ENCODE results near the gene MACROH2A1.

Gene MACROH2A1

DNA sequence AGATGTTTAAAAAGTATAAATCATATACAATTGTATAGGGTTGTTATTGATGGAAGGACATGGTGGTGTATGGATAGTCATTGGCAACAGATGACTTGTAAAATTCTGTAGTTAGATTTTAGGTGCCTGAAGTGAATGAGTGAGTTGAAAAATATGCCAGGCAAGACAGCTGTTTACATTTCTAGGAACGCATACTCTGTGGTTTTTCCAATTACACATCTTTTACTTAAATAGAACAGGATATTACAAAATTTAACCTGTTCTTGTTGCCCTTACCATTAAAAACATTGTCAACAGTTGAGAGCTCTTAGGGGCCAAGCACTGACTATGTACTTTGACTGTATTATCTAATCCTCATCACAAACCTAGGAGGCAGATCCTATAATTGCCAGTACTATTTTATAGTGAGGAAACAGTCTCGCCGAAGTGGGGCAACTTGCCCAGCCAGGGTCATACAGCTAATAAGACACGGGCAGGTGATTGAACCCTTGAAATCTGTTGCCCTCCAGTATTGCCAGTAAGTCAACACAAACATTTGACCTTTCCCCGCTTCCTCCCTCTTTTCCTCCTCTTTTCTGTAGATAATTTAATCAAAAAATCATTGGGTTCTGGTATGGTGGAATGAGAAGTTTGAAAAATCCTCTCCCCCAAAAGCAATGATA is 88.6 kb downstream of the MACROH2A1 start:
- DNase-seq = no peak

DNA sequence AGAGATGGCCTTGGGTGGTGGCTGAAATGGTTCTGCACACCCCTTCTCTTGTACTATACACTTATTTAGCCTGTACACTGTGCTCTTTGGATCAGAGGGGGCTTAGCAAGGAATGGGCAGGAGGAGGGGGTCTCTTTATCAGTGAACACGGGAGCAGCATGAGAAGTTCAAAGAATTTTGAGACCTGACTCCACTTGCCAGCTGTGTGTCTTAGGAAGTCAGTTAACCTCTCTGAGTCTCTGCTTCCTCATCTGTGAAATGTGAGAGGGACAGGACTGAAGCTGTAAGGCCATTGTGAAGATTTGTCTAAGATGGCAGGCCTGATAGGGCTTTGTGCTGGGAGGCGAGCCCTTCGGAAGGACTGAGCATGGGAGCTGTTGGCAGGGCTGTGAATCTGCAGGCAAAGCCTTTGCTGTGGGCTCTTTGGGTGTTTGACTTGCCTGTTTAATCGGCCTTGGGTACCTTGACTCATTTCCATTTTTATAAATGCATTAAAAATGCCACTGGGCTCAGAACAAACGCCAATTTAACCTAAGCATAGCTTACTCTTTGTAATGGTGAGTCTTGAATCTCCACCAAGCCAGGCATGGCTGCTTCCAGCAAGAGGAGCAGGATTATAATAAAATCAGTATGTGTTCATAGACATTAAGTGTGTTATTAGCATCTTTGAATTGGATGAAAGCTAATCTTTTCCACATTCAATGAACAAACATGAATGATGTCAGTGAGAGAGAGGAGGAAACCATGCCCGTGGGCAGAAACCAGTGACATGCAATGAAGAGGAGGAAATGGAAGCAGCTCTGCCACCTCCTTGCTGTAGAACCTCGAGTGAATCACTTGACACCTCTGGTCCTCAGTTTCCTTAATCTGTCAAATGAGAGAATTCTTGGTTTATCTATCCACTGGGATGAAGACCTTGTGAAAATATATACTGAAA is 89.4 kb downstream of the MACROH2A1 start:
- DNase-seq = no peak

DNA sequence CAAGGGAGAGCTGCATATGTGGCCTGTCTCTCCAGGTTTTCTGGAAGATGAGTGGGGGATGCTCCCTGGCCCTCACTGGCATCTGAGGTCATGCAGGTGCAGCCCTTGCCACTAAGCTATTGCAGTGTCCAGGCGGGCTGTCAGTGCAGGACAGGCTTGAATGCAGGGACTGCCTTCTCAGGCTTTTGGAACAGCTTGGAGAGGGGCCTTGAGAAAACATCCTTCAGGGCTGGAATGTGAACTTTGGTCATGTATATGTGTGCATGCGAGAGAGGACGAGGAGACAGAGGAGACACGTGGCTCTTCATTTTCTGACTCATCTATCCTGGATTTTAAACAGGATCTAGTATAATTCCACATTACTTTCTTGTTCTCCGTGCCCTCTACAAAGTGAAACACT is 90.3 kb downstream of the MACROH2A1 start:
- DNase-seq = no peak

DNA sequence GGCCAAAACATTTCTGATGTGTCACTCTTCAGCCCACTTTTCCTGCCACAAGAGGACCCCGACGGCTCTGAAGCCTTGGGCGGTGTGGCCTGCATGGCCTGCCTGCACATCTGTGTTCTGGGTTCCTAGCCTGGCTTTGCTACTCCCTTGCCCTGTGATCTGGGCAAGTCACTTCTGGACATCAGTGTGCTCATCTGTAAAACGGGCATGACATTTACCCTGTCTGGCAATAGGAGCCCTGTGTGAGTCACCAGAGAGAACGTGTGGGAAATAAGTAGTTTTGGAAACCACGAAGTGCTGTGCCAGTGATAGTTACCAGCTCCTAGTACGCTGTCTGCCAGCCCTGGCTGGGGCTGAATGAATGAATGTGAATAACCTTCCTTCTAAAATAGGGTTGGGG is 90.8 kb downstream of the MACROH2A1 start:
- no peak for DNase-seq

DNA sequence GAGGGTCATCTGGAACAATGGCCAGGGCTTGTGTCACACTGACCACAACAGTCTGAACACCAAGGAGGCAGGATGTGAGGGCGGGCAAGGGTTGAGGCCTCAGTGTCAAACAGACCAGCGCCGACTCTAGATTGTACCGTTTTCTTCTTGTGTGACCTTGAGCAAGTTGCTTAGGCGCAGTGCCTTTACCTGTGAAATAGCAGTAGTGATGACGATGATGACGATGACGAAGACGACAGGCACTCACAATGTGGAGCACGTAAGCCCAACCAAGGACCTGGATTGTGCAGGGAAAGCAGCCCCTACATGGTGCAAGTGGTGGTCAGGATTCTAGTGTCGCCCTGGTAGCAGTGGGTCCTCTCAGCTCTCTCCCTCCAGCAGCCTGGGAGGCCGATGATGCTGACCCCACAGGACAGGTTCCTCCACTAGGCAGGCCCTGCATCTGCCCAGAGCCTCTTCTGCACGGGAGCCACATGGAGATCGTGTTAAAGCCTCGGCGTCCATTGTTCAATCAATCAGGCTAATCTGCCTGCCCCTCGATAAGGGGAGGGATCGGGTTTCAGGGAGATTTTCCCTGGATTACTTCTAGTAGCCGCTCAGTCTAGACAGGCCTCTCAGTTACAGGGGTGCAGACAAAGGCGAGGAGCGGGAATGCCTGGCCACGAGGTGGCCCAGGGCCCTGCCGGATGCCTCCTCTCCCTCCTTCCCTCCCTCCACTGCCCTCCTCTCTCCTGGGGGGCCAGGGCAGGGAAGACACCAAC is 91.7 kb downstream of the MACROH2A1 start:
- DNase-seq = no peak

DNA sequence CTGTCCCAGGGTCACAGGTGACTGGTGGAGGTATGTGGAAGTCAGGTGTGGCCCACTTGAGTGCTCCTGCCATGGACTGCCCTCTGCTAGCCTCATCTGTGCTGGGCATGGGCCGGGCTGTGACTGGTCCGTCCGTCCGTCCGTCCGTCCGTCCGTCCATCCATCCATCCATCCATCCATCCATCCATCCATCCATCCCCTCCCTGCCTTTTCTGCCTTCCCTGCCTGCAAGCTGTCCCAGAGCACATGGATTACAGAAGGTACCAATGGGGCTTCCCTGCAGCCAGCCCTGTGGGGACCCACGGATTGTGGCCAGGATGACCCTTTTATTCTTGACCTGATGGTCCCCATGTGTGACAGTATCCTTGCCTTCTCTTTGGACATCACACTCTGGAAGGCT is 92.5 kb downstream of the MACROH2A1 start:
- no peak for DNase-seq

DNA sequence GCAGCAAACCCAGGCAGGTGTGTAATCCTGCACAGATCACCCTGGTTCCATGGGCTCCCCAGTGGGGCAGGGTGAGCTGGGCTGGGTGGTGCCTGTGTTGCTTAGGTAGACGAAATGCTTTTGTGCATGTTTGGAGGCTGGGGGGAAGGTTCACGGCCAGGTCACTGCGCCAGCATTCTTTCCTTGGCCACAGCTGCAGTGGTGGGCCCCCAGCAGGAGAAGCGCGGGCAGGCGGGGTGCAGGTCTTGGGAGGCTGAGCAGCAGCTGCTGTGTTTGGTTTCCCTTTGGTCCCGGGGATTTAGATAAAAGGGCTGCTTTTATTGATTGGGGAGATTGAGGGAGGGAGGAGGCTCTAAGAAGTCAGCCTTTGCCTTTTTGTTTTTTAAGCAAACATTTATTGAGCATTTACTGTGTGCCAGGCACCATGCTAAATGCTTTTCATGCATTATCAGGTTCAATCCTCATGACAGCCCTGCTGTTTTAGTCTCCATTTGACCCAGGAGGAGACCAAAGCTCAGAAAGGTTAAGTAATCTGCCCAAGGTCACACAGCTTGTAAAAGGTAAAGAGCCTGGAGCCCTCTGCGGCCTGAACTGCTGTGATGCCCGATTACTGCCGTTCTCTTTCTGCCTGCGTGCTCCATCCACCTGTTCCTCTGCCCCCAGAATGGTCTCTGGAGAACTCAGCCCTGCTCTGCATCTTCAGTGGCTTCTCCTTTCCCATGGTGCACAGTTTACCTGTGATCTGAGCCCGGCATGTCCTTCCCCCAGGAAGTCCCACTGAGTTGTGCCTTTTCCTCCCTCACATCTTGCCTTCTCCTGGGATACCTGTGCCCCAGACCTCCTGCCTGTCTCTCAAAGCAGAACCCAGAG is 94.4 kb downstream of the MACROH2A1 start:
- DNase-seq = no peak

DNA sequence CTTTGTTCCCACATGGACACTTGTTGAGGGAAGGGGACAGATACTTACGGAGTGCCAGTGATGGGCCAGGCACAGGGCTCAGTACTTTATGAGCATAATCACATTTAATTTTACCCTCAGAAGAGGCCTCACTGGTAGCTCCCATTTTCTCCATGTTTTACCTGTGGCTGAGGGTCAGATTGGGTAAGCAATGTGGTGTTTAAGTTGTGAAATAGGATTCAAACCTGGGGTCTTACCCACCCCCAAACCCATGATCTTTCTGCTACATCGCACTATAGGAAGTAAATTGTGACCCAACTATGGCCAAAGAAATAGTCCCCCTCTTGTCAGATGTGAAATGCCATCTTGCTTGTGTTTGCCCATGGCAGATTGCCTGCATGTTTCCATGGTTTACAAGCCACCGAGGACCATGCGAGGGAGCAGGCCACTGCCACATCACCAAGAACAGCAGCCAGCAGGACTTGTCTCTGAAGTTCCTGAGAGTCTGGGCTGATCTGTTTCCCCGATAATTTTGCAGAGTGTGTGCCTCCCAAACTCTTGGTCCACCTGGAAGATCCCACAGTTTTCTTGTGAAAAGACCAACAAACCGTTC is 95.4 kb downstream of the MACROH2A1 start:
- no peak for DNase-seq

DNA sequence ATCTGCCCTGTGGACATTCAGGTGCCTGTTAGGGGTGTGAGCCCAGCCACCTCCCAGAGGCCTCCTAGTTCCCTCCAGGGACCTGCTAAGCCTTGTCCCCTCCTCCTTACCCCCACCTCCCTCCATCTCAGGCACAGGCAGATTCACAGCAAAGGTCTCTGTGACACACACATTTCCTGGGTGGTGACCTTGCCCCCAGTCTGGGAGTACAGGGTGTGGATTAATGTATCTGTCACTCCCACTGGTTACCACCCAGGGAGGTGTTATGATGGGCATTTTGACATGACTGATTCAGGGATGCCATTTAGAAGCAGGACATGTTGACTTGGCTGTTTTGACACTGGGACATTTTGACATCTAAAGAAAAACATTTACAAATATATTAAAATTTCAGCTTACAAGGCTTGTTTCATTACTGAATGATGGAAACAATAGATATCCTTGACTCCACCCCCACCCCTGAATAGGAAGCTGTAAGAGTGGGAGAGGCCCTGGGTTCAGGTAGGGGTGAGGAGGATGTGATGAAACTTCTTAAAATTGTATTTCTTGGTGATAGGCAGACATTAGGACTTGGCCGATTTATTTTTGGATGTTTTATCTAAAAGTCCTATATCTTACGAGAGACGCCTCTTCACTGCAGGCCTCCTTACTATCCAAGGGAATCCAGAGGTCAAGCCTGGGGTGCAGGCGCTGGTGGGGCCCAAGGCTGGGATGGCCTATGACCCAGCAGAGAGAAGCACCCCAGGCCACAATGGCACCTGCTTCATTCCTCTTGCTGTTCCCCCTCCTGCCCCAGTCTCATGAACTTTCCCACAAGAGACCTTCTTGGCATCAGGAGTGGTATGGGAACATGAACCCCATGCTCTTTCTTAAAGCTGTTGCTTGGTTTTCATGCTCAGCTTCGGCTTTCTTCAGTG is 101.9 kb downstream of the MACROH2A1 start:
- DNase-seq = no peak

DNA sequence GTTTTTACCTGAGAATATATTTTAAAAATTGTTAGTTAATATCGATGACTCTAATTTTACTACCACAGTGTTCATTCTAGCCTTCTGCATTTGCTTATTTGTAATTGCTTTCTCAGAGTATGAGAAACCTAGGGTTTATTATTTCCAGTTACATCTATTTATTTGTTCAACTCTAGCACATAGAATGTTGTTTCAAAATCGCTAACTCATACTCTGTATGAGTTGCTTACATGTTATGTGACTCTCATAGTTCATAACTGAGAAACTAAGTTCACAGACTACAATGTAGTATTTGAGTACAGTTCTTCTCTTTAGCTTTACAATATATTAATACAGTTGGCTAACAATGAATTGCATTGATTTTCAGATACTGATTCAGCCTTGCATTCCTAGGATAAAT is 103.2 kb downstream of the MACROH2A1 start:
- DNase-seq = no peak

DNA sequence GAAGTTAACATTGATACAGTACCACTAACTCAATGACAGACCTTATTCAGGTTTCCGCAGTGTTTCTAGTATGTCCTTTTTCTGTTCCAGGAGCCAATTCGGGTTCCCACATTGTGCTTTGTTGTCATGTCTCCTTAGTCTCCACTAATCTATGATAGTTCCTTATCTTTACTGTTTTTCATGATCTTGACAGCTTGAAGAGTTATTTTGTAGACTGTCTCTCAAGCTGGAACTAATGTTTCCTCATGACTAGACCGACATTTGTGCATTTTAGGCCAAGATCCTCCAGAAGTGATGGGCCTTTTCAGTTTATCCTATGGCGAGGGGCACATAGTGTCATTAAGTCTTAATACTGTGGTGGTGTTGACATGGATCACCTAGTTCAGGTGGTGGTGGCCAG is 104.2 kb downstream of the MACROH2A1 start:
- no peak for DNase-seq

DNA sequence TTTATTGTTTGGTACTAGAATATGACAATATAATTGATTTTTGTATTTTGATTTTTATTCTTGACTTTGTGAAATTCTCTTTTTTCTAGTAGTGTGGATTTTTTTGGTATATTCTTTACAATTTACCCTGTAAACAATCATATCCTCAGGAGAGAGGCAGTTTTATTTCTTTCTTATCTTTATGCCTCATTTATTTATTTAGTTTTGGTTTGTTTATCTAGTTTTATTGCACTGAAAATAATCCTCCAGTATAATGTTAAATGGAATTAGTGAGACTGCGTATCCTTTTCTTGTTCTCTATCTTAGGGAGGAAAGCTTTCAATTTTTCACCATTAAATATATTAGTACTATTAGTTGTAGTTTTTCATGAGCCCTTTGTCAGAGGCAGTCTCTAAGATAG is 109.4 kb downstream of the MACROH2A1 start:
- DNase-seq = no peak

DNA sequence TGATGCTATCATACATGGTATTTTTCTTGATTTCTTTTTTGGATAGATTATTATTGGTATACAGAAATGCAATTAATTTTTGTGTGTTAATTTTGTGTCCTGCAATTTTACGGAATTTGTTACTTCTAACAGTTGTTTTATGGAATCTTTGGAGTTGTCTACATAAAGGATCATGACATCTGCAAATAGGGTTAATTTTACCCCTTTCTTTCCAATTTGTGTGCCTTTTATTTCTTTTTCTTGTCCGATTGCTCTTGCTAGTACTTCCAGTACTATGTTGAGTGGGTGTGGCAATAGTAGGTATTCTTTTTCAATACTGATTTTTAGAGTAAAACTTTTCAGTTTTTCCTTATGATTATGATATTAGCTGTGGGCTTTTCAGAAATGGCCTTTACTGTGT is 111.5 kb downstream of the MACROH2A1 start:
- DNase-seq = no peak
